SK-N-SH treated with all-trans-retinoic acid at 6 μM for 48 hours (cell line): ENCODE results near the gene MOCOS.

ENCODE experiments used
- ATAC-seq: fragments of 200-7000 bp; cut with Tn5 transposase; 3 replicates; pipeline ENCODE4 v1.9.1; 2020; ENCODE audit warnings: mild to moderate bottlenecking, moderate library complexity
- ARNTL ChIP-seq: fragments of 450-650 bp; formaldehyde crosslinking; IDR thresholded peaks from 2 replicates; pipeline ENCODE4 v1.5.0; 2020; ENCODE audit warnings: low read depth, mild to moderate bottlenecking, moderate library complexity, borderline replicate concordance
- BACH2 ChIP-seq: fragments of 250-450 bp; sonication (Bioruptor Pico); IDR thresholded peaks from 2 replicates; pipeline ENCODE4 v1.9.0; 2021; ENCODE audit warnings: mild to moderate bottlenecking, borderline replicate concordance
- CSDC2 ChIP-seq: fragments of 250-450 bp; sonication (Bioruptor Pico); IDR thresholded peaks from 2 replicates; pipeline ENCODE4 v1.5.0; 2020; ENCODE audit warnings: mild to moderate bottlenecking, moderate library complexity
- ESRRG ChIP-seq: fragments of 250-450 bp; sonication (Bioruptor Pico); IDR thresholded peaks from 2 replicates; pipeline ENCODE4 v1.6.1; 2021; ENCODE audit warnings: mild to moderate bottlenecking
- GLIS3 ChIP-seq: fragments of 250-450 bp; sonication (Bioruptor Pico); IDR thresholded peaks from 2 replicates; pipeline ENCODE4 v1.5.0; 2020; ENCODE audit warnings: mild to moderate bottlenecking, moderate library complexity
- OSR1 ChIP-seq: fragments of 250-450 bp; sonication (Bioruptor Pico); IDR thresholded peaks from 2 replicates; pipeline ENCODE4 v1.8.0; 2022; ENCODE audit warnings: moderate library complexity, mild to moderate bottlenecking, inconsistent platforms
- PPARA ChIP-seq: fragments of 250-450 bp; sonication (Bioruptor Pico); IDR thresholded peaks from 2 replicates; pipeline ENCODE4 v1.5.0; 2020; ENCODE audit warnings: mild to moderate bottlenecking, borderline replicate concordance
- RARB ChIP-seq: fragments of 250-450 bp; sonication (Bioruptor Pico); IDR thresholded peaks from 2 replicates; pipeline ENCODE4 v1.8.0; 2021; ENCODE audit warnings: mild to moderate bottlenecking, moderate library complexity
- SNAI2 ChIP-seq: fragments of 250-450 bp; sonication (Bioruptor Pico); IDR thresholded peaks from 2 replicates; pipeline ENCODE4 v1.5.0; 2020; ENCODE audit warnings: mild to moderate bottlenecking, moderate library complexity
- TCF4 ChIP-seq: fragments of 250-450 bp; sonication (Bioruptor Pico); IDR thresholded peaks from 2 replicates; pipeline ENCODE4 v1.8.0; 2021; ENCODE audit warnings: mild to moderate bottlenecking, moderate library complexity, borderline replicate concordance
- TOX ChIP-seq: fragments of 250-450 bp; sonication (Bioruptor Pico); IDR thresholded peaks from 2 replicates; pipeline ENCODE4 v1.8.0; 2021; ENCODE audit warnings: mild to moderate bottlenecking, moderate library complexity, borderline replicate concordance
- ZC3H10 ChIP-seq: fragments of 250-450 bp; sonication (Bioruptor Pico); IDR thresholded peaks from 2 replicates; pipeline ENCODE4 v1.5.1; 2021; ENCODE audit warnings: mild to moderate bottlenecking, moderate library complexity
- ZFP3 ChIP-seq: fragments of 250-450 bp; sonication (Bioruptor Pico); IDR thresholded peaks from 2 replicates; pipeline ENCODE4 v1.5.0; 2020; ENCODE audit warnings: mild to moderate bottlenecking, moderate library complexity
- ZNF565 ChIP-seq: fragments of 450-650 bp; formaldehyde crosslinking; conservative IDR thresholded peaks from 2 replicates; pipeline ENCODE4 v1.5.0; 2020; ENCODE audit warnings: low read depth, mild to moderate bottlenecking, moderate library complexity
- ZNF70 ChIP-seq: fragments of 450-650 bp; formaldehyde crosslinking; IDR thresholded peaks from 2 replicates; pipeline ENCODE4 v1.5.0; 2020; ENCODE audit warnings: mild to moderate bottlenecking, moderate library complexity
- ZNF8 ChIP-seq: fragments of 450-650 bp; formaldehyde crosslinking; IDR thresholded peaks from 2 replicates; pipeline ENCODE4 v1.5.0; 2020; ENCODE audit warnings: mild to moderate bottlenecking, moderate library complexity
- TF ChIP-seq, protein P1 (sequence below): fragments of 250-450 bp; sonication (Bioruptor Pico); IDR thresholded peaks from 2 replicates; pipeline ENCODE4 v1.5.1; 2021; ENCODE audit warnings: mild to moderate bottlenecking, moderate library complexity
- TF ChIP-seq, protein P2 (sequence below): fragments of 250-450 bp; sonication (Bioruptor Pico); IDR thresholded peaks from 2 replicates; pipeline ENCODE4 v1.5.1; 2020; ENCODE audit warnings: low read depth, mild to moderate bottlenecking, moderate library complexity
- TF ChIP-seq, protein P3 (sequence below): fragments of 250-450 bp; sonication (Bioruptor Pico); IDR thresholded peaks from 2 replicates; pipeline ENCODE4 v1.8.0; 2020; ENCODE audit warnings: mild to moderate bottlenecking, moderate library complexity, borderline replicate concordance
- TF ChIP-seq, protein P4 (sequence below): fragments of 250-450 bp; sonication (Bioruptor Pico); IDR thresholded peaks from 2 replicates; pipeline ENCODE4 v1.8.0; 2021; ENCODE audit warnings: low read depth, mild to moderate bottlenecking, moderate library complexity, borderline replicate concordance
- TF ChIP-seq, protein P5 (sequence below): fragments of 250-450 bp; sonication (Bioruptor Pico); IDR thresholded peaks from 2 replicates; pipeline ENCODE4 v1.5.0; 2020; ENCODE audit warnings: mild to moderate bottlenecking, moderate library complexity

MOCOS gene

DNA sequence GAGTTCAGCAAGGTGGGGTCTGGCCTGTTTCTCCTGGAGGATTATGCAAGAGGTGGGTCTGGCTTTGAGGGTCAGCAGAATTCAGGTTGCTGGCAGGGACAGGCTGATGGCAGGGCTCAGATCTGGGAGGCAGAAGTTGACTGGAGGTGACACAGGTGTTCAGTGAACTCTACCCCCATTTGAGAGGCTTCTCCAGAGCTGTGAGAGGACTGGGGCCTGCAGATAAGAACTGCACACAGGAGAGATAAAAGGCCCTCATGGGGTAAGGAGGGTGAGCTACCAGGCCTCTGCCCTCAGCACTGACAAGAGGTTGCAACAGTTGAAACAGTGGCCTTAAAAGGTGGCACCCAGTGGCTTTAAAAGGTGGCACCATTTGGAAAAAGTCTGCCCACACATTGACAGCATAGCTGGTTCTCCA is 13.1 kb downstream of the MOCOS start:
- TF ChIP-seq RARB (CRISPR knock-in tag) = no peak
- TF ChIP-seq TCF4 = no peak
- TF ChIP-seq PPARA = no peak
- TF ChIP-seq, protein P1, sequence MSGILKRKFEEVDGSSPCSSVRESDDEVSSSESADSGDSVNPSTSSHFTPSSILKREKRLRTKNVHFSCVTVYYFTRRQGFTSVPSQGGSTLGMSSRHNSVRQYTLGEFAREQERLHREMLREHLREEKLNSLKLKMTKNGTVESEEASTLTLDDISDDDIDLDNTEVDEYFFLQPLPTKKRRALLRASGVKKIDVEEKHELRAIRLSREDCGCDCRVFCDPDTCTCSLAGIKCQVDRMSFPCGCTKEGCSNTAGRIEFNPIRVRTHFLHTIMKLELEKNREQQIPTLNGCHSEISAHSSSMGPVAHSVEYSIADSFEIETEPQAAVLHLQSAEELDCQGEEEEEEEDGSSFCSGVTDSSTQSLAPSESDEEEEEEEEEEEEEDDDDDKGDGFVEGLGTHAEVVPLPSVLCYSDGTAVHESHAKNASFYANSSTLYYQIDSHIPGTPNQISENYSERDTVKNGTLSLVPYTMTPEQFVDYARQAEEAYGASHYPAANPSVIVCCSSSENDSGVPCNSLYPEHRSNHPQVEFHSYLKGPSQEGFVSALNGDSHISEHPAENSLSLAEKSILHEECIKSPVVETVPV = no peak
- no peak for TF ChIP-seq ZNF8 (CRISPR knock-in tag)
- TF ChIP-seq ZNF565 (CRISPR knock-in tag) = no peak
- no peak for ATAC-seq

DNA sequence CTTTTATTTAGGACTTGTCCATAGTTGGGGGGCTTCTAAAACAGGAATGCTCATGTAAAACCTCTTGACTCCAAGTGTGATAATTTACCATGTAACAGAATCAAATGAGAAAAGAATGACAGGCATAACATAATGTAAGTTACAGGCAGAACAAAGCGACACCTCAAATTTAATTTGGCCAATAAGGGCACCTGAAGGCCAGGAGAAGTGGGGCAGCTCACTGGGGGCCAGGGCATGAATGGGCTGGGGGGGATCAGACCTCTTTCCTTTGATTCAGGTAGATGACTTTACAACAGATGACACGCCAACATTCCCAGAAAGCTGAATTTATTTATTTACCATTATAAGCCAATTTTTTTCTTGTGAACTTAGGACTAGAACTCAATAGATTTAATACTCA is 14.5 kb downstream of the MOCOS start:
- TF ChIP-seq, protein P2, sequence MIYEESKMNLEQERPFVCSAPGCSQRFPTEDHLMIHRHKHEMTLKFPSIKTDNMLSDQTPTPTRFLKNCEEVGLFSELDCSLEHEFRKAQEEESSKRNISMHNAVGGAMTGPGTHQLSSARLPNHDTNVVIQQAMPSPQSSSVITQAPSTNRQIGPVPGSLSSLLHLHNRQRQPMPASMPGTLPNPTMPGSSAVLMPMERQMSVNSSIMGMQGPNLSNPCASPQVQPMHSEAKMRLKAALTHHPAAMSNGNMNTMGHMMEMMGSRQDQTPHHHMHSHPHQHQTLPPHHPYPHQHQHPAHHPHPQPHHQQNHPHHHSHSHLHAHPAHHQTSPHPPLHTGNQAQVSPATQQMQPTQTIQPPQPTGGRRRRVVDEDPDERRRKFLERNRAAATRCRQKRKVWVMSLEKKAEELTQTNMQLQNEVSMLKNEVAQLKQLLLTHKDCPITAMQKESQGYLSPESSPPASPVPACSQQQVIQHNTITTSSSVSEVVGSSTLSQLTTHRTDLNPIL (CRISPR knock-in tag) = no peak
- TF ChIP-seq, protein P3, sequence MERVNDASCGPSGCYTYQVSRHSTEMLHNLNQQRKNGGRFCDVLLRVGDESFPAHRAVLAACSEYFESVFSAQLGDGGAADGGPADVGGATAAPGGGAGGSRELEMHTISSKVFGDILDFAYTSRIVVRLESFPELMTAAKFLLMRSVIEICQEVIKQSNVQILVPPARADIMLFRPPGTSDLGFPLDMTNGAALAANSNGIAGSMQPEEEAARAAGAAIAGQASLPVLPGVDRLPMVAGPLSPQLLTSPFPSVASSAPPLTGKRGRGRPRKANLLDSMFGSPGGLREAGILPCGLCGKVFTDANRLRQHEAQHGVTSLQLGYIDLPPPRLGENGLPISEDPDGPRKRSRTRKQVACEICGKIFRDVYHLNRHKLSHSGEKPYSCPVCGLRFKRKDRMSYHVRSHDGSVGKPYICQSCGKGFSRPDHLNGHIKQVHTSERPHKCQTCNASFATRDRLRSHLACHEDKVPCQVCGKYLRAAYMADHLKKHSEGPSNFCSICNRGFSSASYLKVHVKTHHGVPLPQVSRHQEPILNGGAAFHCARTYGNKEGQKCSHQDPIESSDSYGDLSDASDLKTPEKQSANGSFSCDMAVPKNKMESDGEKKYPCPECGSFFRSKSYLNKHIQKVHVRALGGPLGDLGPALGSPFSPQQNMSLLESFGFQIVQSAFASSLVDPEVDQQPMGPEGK (CRISPR knock-in tag) = no peak
- no peak for TF ChIP-seq CSDC2 (CRISPR knock-in tag)
- TF ChIP-seq ZNF70 (CRISPR knock-in tag) = no peak
- no peak for TF ChIP-seq ZC3H10 (CRISPR knock-in tag)
- no peak for TF ChIP-seq SNAI2 (CRISPR knock-in tag)
- TF ChIP-seq GLIS3 (CRISPR knock-in tag) = no peak
- TF ChIP-seq, protein P1 = no peak
- no peak for TF ChIP-seq OSR1
- TF ChIP-seq BACH2 (CRISPR knock-in tag) = no peak
- TF ChIP-seq, protein P4, sequence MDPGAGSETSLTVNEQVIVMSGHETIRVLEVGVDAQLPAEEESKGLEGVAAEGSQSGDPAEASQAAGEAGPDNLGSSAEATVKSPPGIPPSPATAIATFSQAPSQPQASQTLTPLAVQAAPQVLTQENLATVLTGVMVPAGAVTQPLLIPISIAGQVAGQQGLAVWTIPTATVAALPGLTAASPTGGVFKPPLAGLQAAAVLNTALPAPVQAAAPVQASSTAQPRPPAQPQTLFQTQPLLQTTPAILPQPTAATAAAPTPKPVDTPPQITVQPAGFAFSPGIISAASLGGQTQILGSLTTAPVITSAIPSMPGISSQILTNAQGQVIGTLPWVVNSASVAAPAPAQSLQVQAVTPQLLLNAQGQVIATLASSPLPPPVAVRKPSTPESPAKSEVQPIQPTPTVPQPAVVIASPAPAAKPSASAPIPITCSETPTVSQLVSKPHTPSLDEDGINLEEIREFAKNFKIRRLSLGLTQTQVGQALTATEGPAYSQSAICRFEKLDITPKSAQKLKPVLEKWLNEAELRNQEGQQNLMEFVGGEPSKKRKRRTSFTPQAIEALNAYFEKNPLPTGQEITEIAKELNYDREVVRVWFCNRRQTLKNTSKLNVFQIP (CRISPR knock-in tag) = no peak
- ATAC-seq = no peak

DNA sequence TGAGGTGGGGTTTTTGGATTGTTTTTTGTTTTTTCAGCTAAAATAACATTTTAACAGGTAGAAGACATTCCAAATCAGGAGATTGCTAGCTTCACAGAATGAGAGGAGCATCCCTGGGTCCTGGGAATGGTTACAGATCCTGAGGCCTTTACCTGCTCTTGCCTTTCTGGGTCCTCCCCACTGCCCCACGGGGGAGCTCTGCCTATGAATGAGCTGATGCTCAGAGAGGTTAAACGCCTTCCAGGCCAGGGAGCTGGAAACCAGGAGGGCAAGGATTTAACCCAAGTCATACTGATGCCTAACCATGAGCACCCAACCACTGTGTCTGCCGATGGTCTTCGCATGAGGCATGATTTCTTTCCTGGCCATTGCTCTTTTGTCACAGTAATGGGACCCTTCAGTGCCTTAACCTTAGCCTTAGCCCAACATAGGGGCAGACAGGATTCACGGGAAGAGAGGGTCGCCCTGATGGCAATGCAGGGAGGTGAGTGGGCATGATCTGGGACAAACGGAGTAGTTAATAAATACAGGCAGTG is 16.1 kb downstream of the MOCOS start:
- no peak for ATAC-seq
- TF ChIP-seq, protein P5, sequence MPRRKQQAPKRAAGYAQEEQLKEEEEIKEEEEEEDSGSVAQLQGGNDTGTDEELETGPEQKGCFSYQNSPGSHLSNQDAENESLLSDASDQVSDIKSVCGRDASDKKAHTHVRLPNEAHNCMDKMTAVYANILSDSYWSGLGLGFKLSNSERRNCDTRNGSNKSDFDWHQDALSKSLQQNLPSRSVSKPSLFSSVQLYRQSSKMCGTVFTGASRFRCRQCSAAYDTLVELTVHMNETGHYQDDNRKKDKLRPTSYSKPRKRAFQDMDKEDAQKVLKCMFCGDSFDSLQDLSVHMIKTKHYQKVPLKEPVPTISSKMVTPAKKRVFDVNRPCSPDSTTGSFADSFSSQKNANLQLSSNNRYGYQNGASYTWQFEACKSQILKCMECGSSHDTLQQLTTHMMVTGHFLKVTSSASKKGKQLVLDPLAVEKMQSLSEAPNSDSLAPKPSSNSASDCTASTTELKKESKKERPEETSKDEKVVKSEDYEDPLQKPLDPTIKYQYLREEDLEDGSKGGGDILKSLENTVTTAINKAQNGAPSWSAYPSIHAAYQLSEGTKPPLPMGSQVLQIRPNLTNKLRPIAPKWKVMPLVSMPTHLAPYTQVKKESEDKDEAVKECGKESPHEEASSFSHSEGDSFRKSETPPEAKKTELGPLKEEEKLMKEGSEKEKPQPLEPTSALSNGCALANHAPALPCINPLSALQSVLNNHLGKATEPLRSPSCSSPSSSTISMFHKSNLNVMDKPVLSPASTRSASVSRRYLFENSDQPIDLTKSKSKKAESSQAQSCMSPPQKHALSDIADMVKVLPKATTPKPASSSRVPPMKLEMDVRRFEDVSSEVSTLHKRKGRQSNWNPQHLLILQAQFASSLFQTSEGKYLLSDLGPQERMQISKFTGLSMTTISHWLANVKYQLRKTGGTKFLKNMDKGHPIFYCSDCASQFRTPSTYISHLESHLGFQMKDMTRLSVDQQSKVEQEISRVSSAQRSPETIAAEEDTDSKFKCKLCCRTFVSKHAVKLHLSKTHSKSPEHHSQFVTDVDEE (CRISPR knock-in tag) = no peak
- TF ChIP-seq ZFP3 (CRISPR knock-in tag) (no peak), ZC3H10 (CRISPR knock-in tag) (no peak), ESRRG (CRISPR knock-in tag) (no peak), ZNF70 (CRISPR knock-in tag) (no peak), OSR1 (no peak), TOX (CRISPR knock-in tag) (no peak), ARNTL (CRISPR knock-in tag) (no peak), BACH2 (CRISPR knock-in tag) (no peak)
- TF ChIP-seq, protein P4 (CRISPR knock-in tag) = no peak
